SK-N-SH (cell line): ENCODE measurements around the gene HEPN1. TPM values are rescaled to one million over a fixed set of nuclear protein-coding genes. Genes with fewer than 3 reads are reported as not detected.

Experiments used
- CTCF ChIA-PET: fragments of 300-600, 350-600 bp; formaldehyde crosslinking; extraction: SDS; loops from one replicate; lab custom pipeline; 2021; lab: Yijun Ruan, JAX
- POLR2A ChIA-PET: fragments of 350-600 bp; sonication (Branson Sonifier 250); formaldehyde crosslinking; extraction: SDS; loops from one replicate; lab custom pipeline; 2020; ENCODE audit warnings: antibody characterized with exemption, inconsistent platforms; lab: Yijun Ruan, JAX
- DNase-seq: peaks from one replicate; pipeline ENCODE4 v3.0.0; 2012
- H2AFZ ChIP-seq: fragments of 200-600 bp; sonication (generic); 2 replicates; pipeline ENCODE4 v1.8.1; 2016; ENCODE audit warnings: antibody characterized with exemption, mild to moderate bottlenecking, low read depth
- H3F3A ChIP-seq: fragments of 200-600 bp; sonication (generic); replicated peaks from 2 replicates; pipeline ENCODE3; 2016; ENCODE audit warnings: antibody characterized with exemption, mild to moderate bottlenecking; ENCODE audit not compliant: insufficient read depth
- H3K27ac ChIP-seq, 2 experiments: fragments of 200-500 bp in 1 of 2; fragments of 200-600 bp in 1 of 2; sonication (Bioruptor generic) in 1 of 2; sonication (generic), shearing (Covaris generic) in 1 of 2; 2 replicates each; pipeline versions ENCODE4 v1.5.1 to v1.6.1; 2014 to 2016; ENCODE audit warnings: low read depth in 2 of 2, inconsistent platforms in 1 of 2, low read length in 1 of 2, mild to moderate bottlenecking in 1 of 2, mixed read lengths in 1 of 2
- H3K27me3 ChIP-seq: fragments of 200-600 bp; sonication (generic), shearing (Covaris generic); 2 replicates; pipeline ENCODE4 v1.6.1; 2016; ENCODE audit warnings: mixed run types; ENCODE audit not compliant: insufficient read depth
- H3K36me3 ChIP-seq, 2 experiments: fragments of 200-500 bp in 1 of 2; fragments of 200-600 bp in 1 of 2; sonication (Bioruptor generic) in 1 of 2; sonication (generic) in 1 of 2; replicated peaks in 1 of 2; 2 replicates each; pipeline versions ENCODE3 to v1.5.1; 2014 to 2016; ENCODE audit warnings: low read length in 1 of 2, mild to moderate bottlenecking in 1 of 2; ENCODE audit not compliant: insufficient read depth in 2 of 2, control insufficient read depth in 1 of 2
- H3K4me1 ChIP-seq, 2 experiments: fragments of 200-500 bp in 1 of 2; fragments of 200-600 bp in 1 of 2; sonication (Bioruptor generic) in 1 of 2; sonication (generic), shearing (Covaris generic) in 1 of 2; 2 replicates each; pipeline versions ENCODE4 v1.5.1 to v1.6.1; 2014 to 2016; ENCODE audit warnings: low read depth in 1 of 2, low read length in 1 of 2, mixed run types in 1 of 2; ENCODE audit not compliant: insufficient read depth in 2 of 2, control insufficient read depth in 1 of 2
- H3K4me2 ChIP-seq: fragments of 200-600 bp; sonication (generic), shearing (Covaris generic); 2 replicates; pipeline ENCODE4 v1.6.1; 2017; ENCODE audit warnings: mixed run types
- H3K4me3 ChIP-seq, 2 experiments: fragments of 200-500 bp in 1 of 2; fragments of 200-600 bp in 1 of 2; sonication (Bioruptor generic) in 1 of 2; sonication (generic), shearing (Covaris generic) in 1 of 2; 2 replicates each; pipeline versions ENCODE4 v1.5.1 to v1.8.1; 2014 to 2016; ENCODE audit warnings: low read depth in 2 of 2, inconsistent platforms in 1 of 2, low read length in 1 of 2, mild to moderate bottlenecking in 1 of 2, mixed read lengths in 1 of 2, moderate library complexity in 1 of 2
- H3K79me2 ChIP-seq: fragments of 200-600 bp; sonication (generic); 2 replicates; pipeline ENCODE4 v1.8.1; 2017; ENCODE audit warnings: mild to moderate bottlenecking; ENCODE audit not compliant: insufficient read depth
- H3K9ac ChIP-seq: fragments of 200-600 bp; sonication (generic); 2 replicates; pipeline ENCODE4 v1.6.1; 2017; ENCODE audit warnings: mixed run types
- H3K9me2 ChIP-seq: fragments of 200-600 bp; sonication (generic); 2 replicates; pipeline ENCODE4 v1.6.1; 2017; ENCODE audit warnings: mixed run types
- H3K9me3 ChIP-seq: fragments of 200-600 bp; sonication (generic); 2 replicates; pipeline ENCODE4 v1.6.1; 2017; ENCODE audit warnings: mixed run types, mild to moderate bottlenecking, moderate library complexity
- H4K20me1 ChIP-seq: fragments of 200-600 bp; sonication (generic); 2 replicates; pipeline ENCODE4 v1.6.1; 2017; ENCODE audit warnings: mild to moderate bottlenecking, mixed run types; ENCODE audit not compliant: insufficient read depth
- EZH2phosphoT487 ChIP-seq: fragments of 200-600 bp; sonication (generic); IDR thresholded peaks from 2 replicates; pipeline ENCODE4 v1.6.1; 2017; ENCODE audit warnings: low read depth, mixed run types, mild to moderate bottlenecking, antibody characterized with exemption, moderate library complexity, borderline replicate concordance
- FOXM1 ChIP-seq: IDR thresholded peaks from 2 replicates; pipeline ENCODE4 v1.4.0; 2012; ENCODE audit warnings: low read depth, mild to moderate bottlenecking
- GATA2 ChIP-seq: sonication (generic); formaldehyde crosslinking; IDR thresholded peaks from 2 replicates; pipeline ENCODE4 v1.5.0; 2020; ENCODE audit warnings: mild to moderate bottlenecking, missing genetic modification reagents
- MEF2A ChIP-seq: IDR thresholded peaks from 2 replicates; pipeline ENCODE4 v1.4.0; 2012; ENCODE audit warnings: low read depth, borderline replicate concordance
- MXI1 ChIP-seq: IDR thresholded peaks from 2 replicates; pipeline ENCODE4 v1.6.1; 2012; ENCODE audit warnings: mild to moderate bottlenecking, low read depth, low read length, improper control_type of control experiment
- NFIC ChIP-seq: IDR thresholded peaks from 2 replicates; pipeline ENCODE4 v1.4.0; 2012; ENCODE audit warnings: borderline replicate concordance
- NRF1 ChIP-seq: IDR thresholded peaks from 2 replicates; pipeline ENCODE4 v1.6.1; 2012; ENCODE audit warnings: low read depth, mild to moderate bottlenecking, low read length
- RCOR1 ChIP-seq: fragments of 150-350 bp; IDR thresholded peaks from 2 replicates; pipeline ENCODE4 v1.6.1; 2017; ENCODE audit warnings: antibody characterized with exemption, low read length
- RXRA ChIP-seq: IDR thresholded peaks from 2 replicates; pipeline ENCODE4 v1.4.0; 2012; ENCODE audit warnings: low read depth, mild to moderate bottlenecking, borderline replicate concordance
- SIN3A ChIP-seq: IDR thresholded peaks from 2 replicates; pipeline ENCODE4 v1.6.1; 2012; ENCODE audit warnings: low read depth, mild to moderate bottlenecking, low read length, moderate library complexity, borderline replicate concordance
- SMC3 ChIP-seq: IDR thresholded peaks from 2 replicates; pipeline ENCODE4 v1.6.1; 2012; ENCODE audit warnings: low read depth, low read length, improper control_type of control experiment
- TAF1 ChIP-seq: IDR thresholded peaks from 2 replicates; pipeline ENCODE4 v1.6.1; 2012; ENCODE audit warnings: low read depth, mild to moderate bottlenecking, low read length, moderate library complexity, borderline replicate concordance
- TCF12 ChIP-seq: IDR thresholded peaks from 2 replicates; pipeline ENCODE4 v1.4.0; 2012
- YY1 ChIP-seq: IDR thresholded peaks from 2 replicates; pipeline ENCODE4 v1.4.0; 2012; ENCODE audit warnings: low read depth, mild to moderate bottlenecking
- WGBS: methylation state at CpG from one replicate; pipeline ENCODE4 v1.1.6; 2017; ENCODE audit warnings: low lambda C conversion rate; 5-methylcytosine and 5-hydroxymethylcytosine counted together
- polyA plus RNA-seq, 3 experiments: library from polyadenylated mRNA; depleted of rRNA; stranded (reverse); fragments of >200 nt; gene quantifications; 2 replicates each; pipeline ENCODE4 v1.2.3, GENCODE V29; 2012
- TF ChIP-seq, protein P1 (sequence below): IDR thresholded peaks from 2 replicates; pipeline ENCODE4 v1.4.0; 2012; ENCODE audit warnings: low read depth, borderline replicate concordance

Gene HEPN1
- polyA plus RNA-seq, 1 of the 3 experiments (the other 2 are of a cell fraction): not detected

DNA sequence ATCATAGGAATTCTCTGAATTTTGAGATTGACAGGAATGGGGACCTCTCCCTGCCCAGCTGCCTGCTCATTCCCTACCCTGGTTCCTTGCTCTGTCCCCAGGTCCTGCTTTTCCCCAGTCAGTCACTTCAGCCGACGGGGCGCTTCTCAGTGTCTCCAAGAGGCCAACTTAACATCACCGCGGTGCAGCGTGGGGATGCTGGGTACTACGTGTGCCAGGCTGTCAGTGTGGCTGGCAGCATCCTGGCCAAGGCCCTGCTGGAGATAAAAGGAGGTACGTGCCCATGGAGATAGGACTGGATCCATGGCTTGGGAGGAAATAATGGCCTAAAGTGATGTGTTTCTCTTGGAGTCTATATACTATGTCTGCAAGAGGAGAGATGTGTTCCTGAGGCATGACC, 46.8 kb upstream of the HEPN1 start:
- ChIA-PET POLR2A (no interaction called here), CTCF (interaction anchor here (0.5 kb wide), 1 partner anchor 527 kb away, joined by 3 read pairs; no protein-coding TSS in a partner anchor)
- Histone ChIP-seq H3K36me3 (no peaks in the 10 kb centered on the region), H2AFZ (no peak overlapping the region), H3K79me2 (no peaks in the 10 kb centered on the region; the same call in 1 of the 2 replicates), H3K9me2 (no peaks in the 10 kb centered on the region), H3K27me3 (peaks cover 20% of the 10 kb centered on the region), H3F3A (no peaks in the 10 kb centered on the region), H3K4me3 (no peak overlapping the region), H3K27ac (no peak overlapping the region), H4K20me1 (no peaks in the 10 kb centered on the region), H3K9me3 (no peaks in the 10 kb centered on the region), H3K4me1 (peaks cover 0 to 17% of the 10 kb centered on the region in 2 experiments; a peak in 1 of 4 replicates), H3K4me2 (no peak overlapping the region), H3K9ac (no peak overlapping the region)
- TF ChIP-seq GATA2 (CRISPR knock-in tag): no peak
- TF ChIP-seq RXRA: no peak
- no peak for TF ChIP-seq EZH2phosphoT487
- no peak for TF ChIP-seq SIN3A
- no peak for TF ChIP-seq RCOR1
- no peak for TF ChIP-seq MEF2A
- TF ChIP-seq, protein P1, sequence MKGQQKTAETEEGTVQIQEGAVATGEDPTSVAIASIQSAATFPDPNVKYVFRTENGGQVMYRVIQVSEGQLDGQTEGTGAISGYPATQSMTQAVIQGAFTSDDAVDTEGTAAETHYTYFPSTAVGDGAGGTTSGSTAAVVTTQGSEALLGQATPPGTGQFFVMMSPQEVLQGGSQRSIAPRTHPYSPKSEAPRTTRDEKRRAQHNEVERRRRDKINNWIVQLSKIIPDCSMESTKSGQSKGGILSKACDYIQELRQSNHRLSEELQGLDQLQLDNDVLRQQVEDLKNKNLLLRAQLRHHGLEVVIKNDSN: no peak
- no peak for TF ChIP-seq MXI1
- TF ChIP-seq FOXM1: no peak
- WGBS: 25% methylated on average over 1 of the region's 8 CpGs
- no peak for DNase-seq

DNA sequence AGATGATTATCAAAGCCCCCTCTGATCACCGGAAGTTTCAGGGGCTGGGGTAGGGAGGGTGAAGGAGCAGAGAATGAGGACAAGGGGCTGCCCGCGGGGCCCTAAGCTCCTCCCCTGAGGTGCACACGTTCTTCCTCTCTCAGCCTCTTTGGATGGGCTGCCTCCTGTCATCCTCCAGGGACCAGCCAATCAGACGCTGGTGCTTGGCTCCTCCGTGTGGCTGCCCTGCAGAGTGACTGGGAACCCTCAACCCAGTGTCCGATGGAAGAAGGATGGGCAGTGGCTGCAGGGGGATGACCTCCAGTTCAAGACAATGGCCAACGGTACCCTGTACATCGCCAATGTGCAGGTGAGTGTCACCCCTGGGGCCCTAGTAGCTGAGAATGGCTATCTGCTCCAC, 46.3 kb upstream of the HEPN1 start:
- no peak overlapping the region for H3K27ac ChIP-seq
- H3K4me2 ChIP-seq: no peak overlapping the region
- no peak overlapping the region for H3K4me3 ChIP-seq
- no peaks in the 10 kb centered on the region for H3K36me3 ChIP-seq
- peaks cover 18% of the 10 kb centered on the region for H3K27me3 ChIP-seq
- no peaks in the 10 kb centered on the region; the same call in 1 of the 2 replicates for H3K79me2 ChIP-seq
- H2AFZ ChIP-seq: no peak overlapping the region
- H3F3A ChIP-seq: no peaks in the 10 kb centered on the region
- 17% methylated on average over 1 of the region's 9 CpGs for WGBS
- POLR2A ChIA-PET: no interaction called here
- no peak for DNase-seq
- TF ChIP-seq YY1: no peak
- H4K20me1 ChIP-seq: no peaks in the 10 kb centered on the region
- CTCF ChIA-PET: no interaction called here
- H3K4me1 ChIP-seq: peaks cover 0 to 21% of the 10 kb centered on the region in 2 experiments; a peak in 1 of 4 replicates
- no peak overlapping the region for H3K9ac ChIP-seq
- H3K9me2 ChIP-seq: no peaks in the 10 kb centered on the region
- H3K9me3 ChIP-seq: no peaks in the 10 kb centered on the region

DNA sequence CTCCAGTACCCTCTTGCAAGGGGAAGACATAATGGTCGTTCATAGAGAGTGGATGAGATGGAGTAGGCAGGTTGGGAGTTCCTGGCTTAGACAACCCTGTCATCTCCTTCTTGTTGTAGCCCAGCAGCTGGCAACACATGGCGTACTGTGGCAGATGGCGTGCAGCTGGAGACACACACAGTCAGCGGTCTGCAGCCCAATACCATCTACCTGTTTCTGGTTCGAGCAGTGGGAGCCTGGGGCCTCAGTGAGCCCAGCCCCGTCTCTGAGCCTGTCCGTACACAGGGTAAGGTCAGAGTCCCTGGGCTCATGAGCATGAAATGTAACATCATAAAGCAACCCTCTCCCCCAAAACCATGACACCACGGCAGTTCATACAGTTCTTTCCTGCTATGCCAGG, 45.1 kb upstream of the HEPN1 start:
- H3K36me3 ChIP-seq: no peaks in the 10 kb centered on the region
- no peaks in the 10 kb centered on the region for H3F3A ChIP-seq
- no peaks in the 10 kb centered on the region for H4K20me1 ChIP-seq
- peaks cover 7% of the 10 kb centered on the region for H3K27me3 ChIP-seq
- peaks cover 0 to 20% of the 10 kb centered on the region in 2 experiments; a peak in 1 of 4 replicates for H3K4me1 ChIP-seq
- no peak overlapping the region for H2AFZ ChIP-seq
- no peaks in the 10 kb centered on the region; the same call in 1 of the 2 replicates for H3K79me2 ChIP-seq
- H3K9ac ChIP-seq: no peak overlapping the region
- TF ChIP-seq TAF1 (no peak), YY1 (no peak), TCF12 (no peak), MXI1 (no peak), NRF1 (no peak), SMC3 (no peak), NFIC (no peak)
- TF ChIP-seq, protein P1: no peak
- TF ChIP-seq, all 33 proteins: peak for 0
- Histone ChIP-seq H3K9me3 (no peaks in the 10 kb centered on the region), H3K27ac (no peak overlapping the region), H3K9me2 (no peaks in the 10 kb centered on the region), H3K4me2 (no peak overlapping the region), H3K4me3 (no peak overlapping the region)
- POLR2A ChIA-PET: no interaction called here
- CTCF ChIA-PET: interaction anchor here (1.4 kb wide), 1 partner anchor 36 kb away, joined by 5 read pairs; no protein-coding TSS in a partner anchor
- no peak for DNase-seq
- 58% methylated on average over 2 of the region's 8 CpGs for WGBS
